Activated CD8-positive, alpha-beta T cell treated with anti-CD3 and anti-CD28 coated beads for 36 hours (primary cell): ENCODE results near the gene AJAP1. TPM values are rescaled to one million over a fixed set of nuclear protein-coding genes. Genes with fewer than 3 reads are reported as not detected.

Source experiments
- ATAC-seq: fragments of 200-7000 bp; cut with Tn5 transposase; one replicate; pipeline ENCODE4 v1.10.0; 2021; ENCODE audit warnings: mild to moderate bottlenecking, moderate library complexity
- CTCF ChIA-PET: fragments of 350-600 bp; sonication (Branson Sonifier 250); formaldehyde crosslinking; loops from one replicate; lab custom pipeline; 2021; ENCODE audit warnings: antibody characterized with exemption; lab: Charles Lee
- POLR2A ChIA-PET: fragments of 350-600 bp; sonication (Branson Sonifier 250); formaldehyde crosslinking; loops from one replicate; lab custom pipeline; 2021; ENCODE audit warnings: antibody characterized with exemption; lab: Charles Lee
- DNase-seq: peaks from one replicate; pipeline ENCODE4 v3.0.0-alpha.2; 2020
- H3K27ac Mint-ChIP-seq: one replicate; pipeline ENCODE4 v1.8.0; 2021; ENCODE audit warnings: mild to moderate bottlenecking, mixed read lengths
- H3K27me3 Mint-ChIP-seq: one replicate; pipeline ENCODE4 v1.8.0; 2021; ENCODE audit warnings: mixed read lengths
- H3K36me3 Mint-ChIP-seq: one replicate; pipeline ENCODE4 v1.8.0; 2021; ENCODE audit warnings: low read depth, mixed read lengths
- H3K4me1 Mint-ChIP-seq: one replicate; pipeline ENCODE4 v1.8.0; 2021; ENCODE audit warnings: low read depth, mixed read lengths
- H3K4me3 Mint-ChIP-seq: one replicate; pipeline ENCODE4 v1.8.0; 2021; ENCODE audit warnings: mild to moderate bottlenecking, moderate library complexity, mixed read lengths
- H3K9me3 Mint-ChIP-seq: one replicate; pipeline ENCODE4 v1.8.0; 2021; ENCODE audit warnings: mixed read lengths
- intact Hi-C: fragments of 100-400 bp; cut with micrococcal nuclease; formaldehyde crosslinking; loops from one replicate; pipeline ENCODE4 v1.10.0; 2022
- total RNA-seq, 2 experiments: library from RNA; stranded (reverse); gene quantifications; one replicate each; pipeline ENCODE4 v1.2.3, GENCODE V29; 2021
- TF ChIP-seq, protein P1 (sequence below): fragments of 200-600 bp; IDR thresholded peaks from one replicate; pipeline ENCODE4 v1.8.0; 2022; ENCODE audit warnings: antibody characterized with exemption, mild to moderate bottlenecking

The AJAP1 gene
- total RNA-seq, 2 experiments from 2014 or later: 0.65 to 0.78 TPM

DNA sequence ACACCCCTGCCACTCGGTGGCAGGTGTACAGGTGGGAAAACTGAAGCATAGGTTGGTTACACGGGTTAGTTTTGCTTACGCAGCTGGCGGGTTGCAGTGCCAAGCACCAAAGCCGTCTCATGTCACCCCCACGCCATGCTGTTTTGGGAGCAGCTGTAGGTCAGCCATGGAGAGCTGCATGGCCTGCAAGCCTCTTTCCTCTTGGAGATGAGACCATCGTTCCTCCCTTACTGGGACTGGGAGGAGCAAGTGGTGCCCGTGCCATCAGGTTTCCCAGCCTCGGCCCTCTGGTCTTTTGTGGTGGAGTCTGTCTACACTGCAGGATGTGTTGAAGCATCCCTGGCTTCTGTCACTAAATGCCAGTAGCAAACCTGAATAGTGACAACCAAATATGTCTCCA lies 46.9 kb downstream of the AJAP1 start:
- H3K36me3 Mint-ChIP-seq: no peaks in the 10 kb centered on the region
- CTCF ChIA-PET: no interaction called here
- POLR2A ChIA-PET: no interaction called here
- no peak for ATAC-seq
- intact Hi-C loops: no loop called here
- H3K4me1 Mint-ChIP-seq: no peaks in the 10 kb centered on the region
- no peak overlapping the region for H3K4me3 Mint-ChIP-seq
- H3K9me3 Mint-ChIP-seq: no peaks in the 10 kb centered on the region
- no peak overlapping the region for H3K27ac Mint-ChIP-seq
- DNase-seq: no peak
- no peaks in the 10 kb centered on the region for H3K27me3 Mint-ChIP-seq
- TF ChIP-seq, protein P1, sequence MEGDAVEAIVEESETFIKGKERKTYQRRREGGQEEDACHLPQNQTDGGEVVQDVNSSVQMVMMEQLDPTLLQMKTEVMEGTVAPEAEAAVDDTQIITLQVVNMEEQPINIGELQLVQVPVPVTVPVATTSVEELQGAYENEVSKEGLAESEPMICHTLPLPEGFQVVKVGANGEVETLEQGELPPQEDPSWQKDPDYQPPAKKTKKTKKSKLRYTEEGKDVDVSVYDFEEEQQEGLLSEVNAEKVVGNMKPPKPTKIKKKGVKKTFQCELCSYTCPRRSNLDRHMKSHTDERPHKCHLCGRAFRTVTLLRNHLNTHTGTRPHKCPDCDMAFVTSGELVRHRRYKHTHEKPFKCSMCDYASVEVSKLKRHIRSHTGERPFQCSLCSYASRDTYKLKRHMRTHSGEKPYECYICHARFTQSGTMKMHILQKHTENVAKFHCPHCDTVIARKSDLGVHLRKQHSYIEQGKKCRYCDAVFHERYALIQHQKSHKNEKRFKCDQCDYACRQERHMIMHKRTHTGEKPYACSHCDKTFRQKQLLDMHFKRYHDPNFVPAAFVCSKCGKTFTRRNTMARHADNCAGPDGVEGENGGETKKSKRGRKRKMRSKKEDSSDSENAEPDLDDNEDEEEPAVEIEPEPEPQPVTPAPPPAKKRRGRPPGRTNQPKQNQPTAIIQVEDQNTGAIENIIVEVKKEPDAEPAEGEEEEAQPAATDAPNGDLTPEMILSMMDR: no peak

- CTCF ChIA-PET: no interaction called here
- TF ChIP-seq, protein P1: no peak
- POLR2A ChIA-PET: no interaction called here
- Mint-ChIP-seq H3K36me3 (no peaks in the 10 kb centered on the region), H3K4me3 (no peak overlapping the region), H3K27me3 (no peaks in the 10 kb centered on the region), H3K27ac (no peak overlapping the region), H3K4me1 (no peaks in the 10 kb centered on the region), H3K9me3 (no peaks in the 10 kb centered on the region)
- intact Hi-C loops: no loop called here
- no peak for ATAC-seq
- DNase-seq: no peak
These were observed 48.1 kb downstream of the AJAP1 start for GRCh38 chr1:4702464-4702863.

DNA sequence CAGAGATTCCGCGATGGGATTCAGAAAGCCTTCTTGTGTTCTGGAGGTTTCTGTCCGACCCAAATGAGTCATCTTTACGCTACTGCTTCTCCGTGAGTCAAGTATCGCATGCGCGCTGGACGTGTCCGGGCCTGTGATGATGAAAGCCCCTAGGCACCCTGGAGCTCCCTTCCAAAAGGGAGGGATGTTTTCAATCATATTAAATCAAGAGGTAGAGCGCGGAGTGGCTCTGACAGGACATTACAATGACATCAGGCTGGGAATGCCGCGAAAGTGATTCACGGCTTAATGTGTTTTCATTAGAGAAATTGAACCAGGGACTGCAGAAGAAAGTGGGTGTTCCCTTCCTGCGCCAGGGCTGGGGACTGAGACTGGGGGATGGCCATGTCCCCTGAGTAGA lies 48.5 kb downstream of the AJAP1 start:
- ATAC-seq: no peak
- TF ChIP-seq, protein P1: no peak
- Mint-ChIP-seq H3K27me3 (no peaks in the 10 kb centered on the region), H3K27ac (no peak overlapping the region), H3K9me3 (no peaks in the 10 kb centered on the region), H3K4me3 (no peak overlapping the region), H3K4me1 (no peaks in the 10 kb centered on the region), H3K36me3 (no peaks in the 10 kb centered on the region)
- ChIA-PET POLR2A (no interaction called here), CTCF (no interaction called here)
- intact Hi-C loops: no loop called here
- DNase-seq: no peak

DNA sequence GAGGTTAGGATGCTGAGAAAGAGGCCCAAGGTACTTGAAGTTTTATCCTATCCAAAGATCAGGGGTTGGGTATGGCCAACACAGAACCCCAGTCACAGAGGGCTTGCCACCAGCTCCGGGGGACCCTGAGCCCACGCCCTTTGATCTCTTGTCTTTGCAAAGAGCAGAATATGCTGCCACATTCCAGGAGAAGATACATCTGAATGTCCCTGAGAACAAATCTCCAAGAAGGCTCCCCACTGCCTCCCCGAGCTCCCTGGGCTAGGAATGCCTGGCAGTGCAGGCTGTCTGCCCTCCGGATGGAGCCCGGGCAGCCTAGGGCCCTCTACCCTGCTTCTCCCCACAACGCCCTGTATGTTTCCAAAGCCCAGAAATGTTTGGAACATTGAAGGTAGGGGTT lies 49.2 kb downstream of the AJAP1 start:
- TF ChIP-seq, protein P1: no peak
- ChIA-PET POLR2A (no interaction called here), CTCF (no interaction called here)
- no peaks in the 10 kb centered on the region for H3K27me3 Mint-ChIP-seq
- H3K9me3 Mint-ChIP-seq: no peaks in the 10 kb centered on the region
- intact Hi-C loops: no loop called here
- peaks cover under 1% of the 10 kb centered on the region for H3K4me1 Mint-ChIP-seq
- no peak for DNase-seq
- H3K27ac Mint-ChIP-seq: no peak overlapping the region
- no peak for ATAC-seq
- H3K36me3 Mint-ChIP-seq: no peaks in the 10 kb centered on the region
- H3K4me3 Mint-ChIP-seq: no peak overlapping the region

- Mint-ChIP-seq H3K27ac (peak overlapping the region; percentile 30), H3K4me1 (peaks cover 13% of the 10 kb centered on the region), H3K4me3 (no peak overlapping the region), H3K36me3 (no peaks in the 10 kb centered on the region), H3K9me3 (no peaks in the 10 kb centered on the region), H3K27me3 (peaks cover 12% of the 10 kb centered on the region)
- DNase-seq: no peak
- TF ChIP-seq, protein P1: no peak
- ChIA-PET CTCF (no interaction called here), POLR2A (no interaction called here)
- no peak for ATAC-seq
- intact Hi-C loops: no loop called here
These were observed 54.6 kb downstream of the AJAP1 start for GRCh38 chr1:4708840-4709507.
